Measurements from ENCODE around the gene ZFAND3.

DNA sequence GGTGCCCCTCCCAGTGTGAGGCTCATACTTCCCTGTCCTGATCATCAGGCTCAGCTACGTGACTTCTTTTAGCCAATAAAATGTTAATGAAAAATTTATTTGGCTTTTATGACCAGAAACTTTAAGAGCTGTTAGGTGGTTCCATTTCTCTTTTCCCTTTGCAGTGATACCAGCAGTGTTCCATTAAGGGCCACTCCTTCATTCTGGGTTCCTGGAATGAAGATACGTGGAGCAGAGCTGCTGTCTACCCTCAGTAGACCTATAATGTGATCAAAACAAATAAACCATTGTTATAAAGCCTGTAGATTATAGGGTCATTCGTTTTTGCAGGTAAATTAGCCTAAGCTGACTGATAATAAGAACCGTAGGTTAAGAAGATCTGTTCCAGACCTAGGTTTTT lies 228.0 kb downstream of the ZFAND3 start:
- TF ChIP-seq POLR2AphosphoS5 (IDR thresholded peaks at IDR 0.05; ENCODE audit: insufficient read depth in 1 of 2, low read depth in 1 of 2), result no peak
- TF ChIP-seq, protein P1, sequence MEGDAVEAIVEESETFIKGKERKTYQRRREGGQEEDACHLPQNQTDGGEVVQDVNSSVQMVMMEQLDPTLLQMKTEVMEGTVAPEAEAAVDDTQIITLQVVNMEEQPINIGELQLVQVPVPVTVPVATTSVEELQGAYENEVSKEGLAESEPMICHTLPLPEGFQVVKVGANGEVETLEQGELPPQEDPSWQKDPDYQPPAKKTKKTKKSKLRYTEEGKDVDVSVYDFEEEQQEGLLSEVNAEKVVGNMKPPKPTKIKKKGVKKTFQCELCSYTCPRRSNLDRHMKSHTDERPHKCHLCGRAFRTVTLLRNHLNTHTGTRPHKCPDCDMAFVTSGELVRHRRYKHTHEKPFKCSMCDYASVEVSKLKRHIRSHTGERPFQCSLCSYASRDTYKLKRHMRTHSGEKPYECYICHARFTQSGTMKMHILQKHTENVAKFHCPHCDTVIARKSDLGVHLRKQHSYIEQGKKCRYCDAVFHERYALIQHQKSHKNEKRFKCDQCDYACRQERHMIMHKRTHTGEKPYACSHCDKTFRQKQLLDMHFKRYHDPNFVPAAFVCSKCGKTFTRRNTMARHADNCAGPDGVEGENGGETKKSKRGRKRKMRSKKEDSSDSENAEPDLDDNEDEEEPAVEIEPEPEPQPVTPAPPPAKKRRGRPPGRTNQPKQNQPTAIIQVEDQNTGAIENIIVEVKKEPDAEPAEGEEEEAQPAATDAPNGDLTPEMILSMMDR (IDR thresholded peaks at IDR 0.05), result no peak
